Islet of Langerhans (tissue), 1 donor: ENCODE data around the gene SH2D1B.
"Not testable (repeated sequence)": the region's sequence is repeated elsewhere in the genome, so short reads cannot be mapped to it uniquely, and the experiment has no call there.

Source experiments
- FAIRE-seq: peaks from one replicate; lab custom pipeline; 2011; peaks lifted over from hg19 to GRCh38; lab: Jason Lieb, UNC

Gene SH2D1B, protein sequence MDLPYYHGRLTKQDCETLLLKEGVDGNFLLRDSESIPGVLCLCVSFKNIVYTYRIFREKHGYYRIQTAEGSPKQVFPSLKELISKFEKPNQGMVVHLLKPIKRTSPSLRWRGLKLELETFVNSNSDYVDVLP

DNA sequence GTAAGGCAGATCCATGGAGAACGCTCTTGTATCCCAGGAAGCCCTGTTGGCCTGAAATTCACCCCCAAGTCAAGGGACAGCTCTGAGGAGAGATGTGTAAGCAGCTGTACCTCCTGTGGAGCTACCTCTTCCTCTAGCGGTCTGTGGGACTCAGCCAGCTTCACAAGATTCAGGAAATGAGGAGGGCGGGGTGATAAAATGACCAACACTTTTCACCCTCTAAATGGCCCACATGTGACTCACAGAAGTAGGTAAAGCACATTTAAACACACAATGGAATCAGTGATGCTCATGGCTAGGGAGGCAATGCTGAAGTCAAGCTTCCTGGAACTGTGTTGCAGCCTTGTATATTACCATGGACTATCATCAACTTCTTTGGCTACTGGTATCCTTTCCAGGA lies at the start of gene SH2D1B:
Gene SH2D1B (minus strand): TSS at position 135 of the 400 bp plus-strand sequence. CDS start 120 bp downstream, at position 15.
- no peak for FAIRE-seq

DNA sequence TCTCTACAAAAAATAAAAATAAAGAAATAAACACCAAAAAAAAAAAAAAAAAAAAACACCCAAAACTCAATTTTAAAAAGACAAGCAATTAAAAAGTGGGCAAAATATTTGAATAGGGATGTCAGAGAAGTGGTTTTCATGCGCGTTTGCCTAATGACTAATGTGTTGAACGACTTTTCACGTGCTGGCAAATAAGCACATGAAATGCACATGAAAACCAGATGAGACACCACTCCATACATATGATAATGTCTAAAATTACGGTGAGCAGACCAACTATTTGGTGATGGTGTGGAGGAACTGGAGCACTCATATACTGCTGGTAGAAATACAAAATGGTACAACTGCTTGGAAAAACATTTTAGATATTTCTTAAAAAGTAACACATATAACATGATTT lies 46.3 kb upstream of the SH2D1B start:
- no peak for FAIRE-seq

DNA sequence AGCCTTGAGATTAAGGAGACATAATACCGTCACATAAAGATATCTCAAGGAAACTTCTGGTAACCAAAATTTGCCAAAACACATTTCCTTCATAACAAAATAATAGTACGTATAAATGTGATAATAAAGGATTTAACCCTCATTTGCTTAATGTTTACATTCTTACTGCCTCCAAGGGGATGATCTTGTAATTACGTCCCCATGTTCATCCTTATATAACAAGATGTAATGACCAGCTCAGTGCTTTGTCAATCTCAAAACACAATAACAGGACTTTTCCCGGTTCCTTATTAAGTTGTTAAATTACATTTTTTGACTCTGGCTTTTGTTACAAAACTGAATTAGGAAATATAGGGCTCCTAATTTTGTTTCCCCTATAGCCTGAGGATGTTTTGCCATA lies 44.4 kb upstream of the SH2D1B start:
- FAIRE-seq: no peak

DNA sequence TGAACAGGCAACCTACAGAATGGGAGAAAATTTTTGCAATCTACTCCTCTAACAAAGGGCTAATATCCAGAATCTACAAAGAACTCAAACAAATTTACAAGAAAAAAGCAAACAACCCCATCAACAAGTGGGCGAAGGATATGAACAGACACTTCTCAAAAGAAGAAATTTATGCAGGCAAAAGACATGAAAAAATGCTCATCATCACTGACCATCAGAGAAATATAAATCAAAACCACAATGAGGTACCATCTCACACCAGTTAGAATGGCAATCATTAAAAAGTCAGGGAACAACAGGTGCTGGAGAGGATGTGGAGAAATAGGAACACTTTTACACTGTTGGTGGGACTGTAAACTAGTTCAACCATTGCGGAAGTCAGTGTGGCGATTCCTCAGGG lies 42.4 kb upstream of the SH2D1B start:
- not testable (repeated sequence) for FAIRE-seq

DNA sequence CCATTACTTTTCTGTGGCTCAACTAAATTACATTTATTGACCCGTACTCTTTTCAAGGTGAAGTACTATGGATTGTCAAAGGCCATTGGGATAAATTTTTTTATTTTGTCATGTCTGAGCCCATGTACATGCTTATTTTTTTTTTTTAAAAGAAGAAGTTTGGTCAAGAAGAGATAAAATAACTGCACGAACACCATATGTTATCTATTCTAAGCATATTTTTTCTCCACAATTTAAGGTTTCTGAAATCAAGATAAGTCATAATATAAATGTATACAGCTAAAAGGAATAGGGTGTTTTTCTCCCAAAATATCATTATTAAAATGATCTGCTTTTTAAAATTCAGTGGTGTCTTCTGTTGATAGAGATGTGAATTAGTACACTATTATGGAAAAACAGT lies 35.0 kb upstream of the SH2D1B start:
- no peak for FAIRE-seq

DNA sequence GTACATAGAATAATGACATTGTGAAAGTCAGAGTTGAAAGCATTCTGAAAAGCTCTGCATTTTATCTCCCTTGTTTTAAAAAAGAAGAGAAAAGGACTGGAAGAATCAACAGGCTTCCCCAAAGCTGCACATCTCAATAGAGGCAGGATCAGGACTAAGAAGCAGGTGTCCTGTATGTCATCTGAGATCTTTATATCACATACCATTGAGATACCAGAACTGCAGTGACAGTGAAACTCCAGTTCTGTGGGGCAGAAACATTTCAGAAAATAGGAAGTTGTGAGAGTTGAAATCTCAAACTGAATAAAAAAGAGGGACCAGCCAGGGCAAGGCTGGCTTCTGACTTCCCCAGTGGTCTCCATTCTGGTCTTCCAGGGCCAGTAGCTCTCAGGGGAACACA lies 33.0 kb upstream of the SH2D1B start:
- FAIRE-seq: no peak

DNA sequence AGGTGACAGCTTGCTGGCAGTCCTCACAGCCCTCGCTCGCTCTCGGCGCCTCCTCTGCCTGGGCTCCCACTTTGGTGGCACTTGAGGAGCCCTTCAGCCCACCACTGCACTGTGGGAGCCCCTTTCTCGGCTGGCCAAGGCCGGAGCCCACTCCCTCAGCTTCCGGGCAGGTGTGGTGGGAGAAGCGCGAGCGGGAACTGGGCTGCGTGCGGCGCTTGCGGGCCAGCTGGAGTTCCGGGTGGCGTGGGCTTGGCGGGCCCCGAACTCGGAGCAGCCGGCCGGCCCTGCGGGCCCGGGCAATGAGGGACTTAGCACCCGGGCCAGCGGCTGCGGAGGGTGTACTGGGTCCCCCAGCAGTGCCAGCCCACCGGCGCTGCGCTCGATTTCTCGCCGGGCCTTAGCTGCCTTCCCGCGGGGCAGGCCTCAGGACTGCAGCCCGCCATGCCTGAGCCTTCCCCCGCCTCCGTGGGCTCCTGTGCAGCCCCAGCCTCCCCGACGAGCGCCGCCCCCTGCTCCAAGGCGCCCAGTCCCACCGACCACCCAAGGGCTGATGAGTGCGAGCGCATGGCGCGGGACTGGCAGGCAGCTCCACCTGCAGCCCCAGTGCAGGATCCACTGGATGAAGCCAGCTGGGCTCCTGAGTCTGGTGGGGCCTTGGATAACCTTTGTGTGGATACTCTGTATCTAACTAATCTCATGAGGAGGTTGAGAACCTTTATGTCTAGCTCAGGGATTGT lies 21.2 kb upstream of the SH2D1B start:
- FAIRE-seq: not testable (repeated sequence)

DNA sequence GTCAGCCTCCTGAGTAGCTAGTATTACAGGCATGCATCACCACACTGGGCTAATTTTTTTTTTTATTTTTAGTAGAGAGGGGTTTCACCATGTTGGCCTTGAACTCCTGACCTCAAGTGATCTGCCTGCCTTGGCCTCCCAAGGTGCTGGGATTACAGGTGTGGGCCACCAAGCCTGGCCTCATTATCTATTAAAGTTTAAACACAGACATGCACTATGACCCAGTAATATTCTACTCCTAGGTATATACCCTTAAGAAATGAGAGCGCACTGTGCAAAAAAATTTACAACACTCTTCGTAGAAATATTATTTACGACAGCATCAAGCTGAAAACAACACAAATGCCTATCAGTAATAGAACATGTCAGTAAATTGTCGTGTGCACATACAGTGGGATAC lies 18.6 kb upstream of the SH2D1B start:
- no peak for FAIRE-seq

DNA sequence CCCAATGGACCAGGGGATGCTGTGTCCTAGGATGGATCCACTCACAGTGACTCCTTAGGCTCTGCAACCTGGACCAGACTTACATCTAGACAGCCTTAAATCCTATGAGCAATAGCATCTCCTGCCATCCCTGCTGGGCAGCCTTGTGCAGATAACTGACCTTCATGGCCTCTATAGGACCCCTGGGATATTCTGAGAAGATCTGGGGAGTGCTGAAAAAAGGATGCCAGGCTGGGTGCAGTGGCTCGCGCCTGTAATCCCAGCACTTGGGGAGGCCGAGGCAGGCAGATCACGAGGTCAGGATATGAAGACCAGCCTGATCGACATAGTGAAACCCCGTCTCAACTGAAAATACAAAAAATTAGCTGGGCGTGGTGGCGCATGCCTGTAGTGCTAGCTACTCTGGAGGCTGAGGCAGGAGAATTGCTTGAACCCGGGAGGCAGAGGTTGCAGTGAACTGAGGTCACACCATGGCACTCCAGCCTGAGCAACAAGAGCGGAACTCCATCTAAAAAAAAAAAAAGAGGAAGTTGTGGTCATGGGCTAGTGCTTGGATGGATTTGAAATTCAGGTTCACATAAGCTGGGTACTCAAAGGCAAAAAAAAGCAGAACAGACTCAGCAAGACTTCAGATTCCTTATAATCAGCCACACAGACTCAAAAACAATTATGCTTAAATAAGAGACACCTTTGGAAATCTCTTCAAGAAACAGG lies 10.9 kb upstream of the SH2D1B start:
- FAIRE-seq: no peak

DNA sequence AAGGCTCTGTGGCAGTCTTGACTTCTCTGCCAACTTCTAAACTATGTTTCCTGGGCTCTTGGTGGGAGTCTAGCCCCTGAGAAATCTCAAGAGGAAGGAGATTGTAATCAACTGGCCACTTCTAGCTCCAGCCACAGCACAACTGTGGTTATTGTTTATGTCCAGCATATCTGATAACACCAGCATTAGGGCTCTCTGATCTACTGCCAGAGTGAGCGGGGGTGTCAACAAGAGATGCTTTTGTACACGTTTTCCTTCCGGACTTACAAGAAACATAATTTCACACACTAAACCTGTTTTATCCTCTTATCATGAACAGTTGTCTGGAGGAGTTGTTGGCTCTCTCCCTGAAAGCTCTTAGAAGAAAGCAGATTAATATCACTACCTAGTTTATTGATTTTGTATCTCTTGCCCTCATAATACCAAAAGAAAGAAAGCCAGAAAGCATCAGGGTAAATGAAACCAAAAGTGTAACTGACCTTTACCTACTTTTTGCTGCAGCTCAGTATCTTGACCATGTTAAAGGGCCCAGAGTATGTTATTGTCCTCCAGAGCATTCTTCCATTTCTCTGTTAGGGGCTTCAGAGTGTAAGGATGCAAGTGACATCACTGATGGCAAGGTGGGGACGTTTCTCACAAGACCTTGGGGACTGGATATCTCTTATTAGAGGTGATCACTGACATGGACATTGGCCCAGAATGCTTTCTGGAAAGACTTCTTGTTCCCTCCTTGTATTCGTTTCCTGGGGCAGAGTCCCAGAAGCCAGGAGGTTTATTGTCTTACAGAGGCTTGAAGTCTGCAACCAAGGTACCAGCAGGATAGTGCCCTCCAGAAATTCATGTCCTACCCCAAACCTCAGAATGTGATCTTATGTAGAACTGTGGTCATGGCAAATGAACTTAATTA lies 9.6 kb upstream of the SH2D1B start:
- no peak for FAIRE-seq

DNA sequence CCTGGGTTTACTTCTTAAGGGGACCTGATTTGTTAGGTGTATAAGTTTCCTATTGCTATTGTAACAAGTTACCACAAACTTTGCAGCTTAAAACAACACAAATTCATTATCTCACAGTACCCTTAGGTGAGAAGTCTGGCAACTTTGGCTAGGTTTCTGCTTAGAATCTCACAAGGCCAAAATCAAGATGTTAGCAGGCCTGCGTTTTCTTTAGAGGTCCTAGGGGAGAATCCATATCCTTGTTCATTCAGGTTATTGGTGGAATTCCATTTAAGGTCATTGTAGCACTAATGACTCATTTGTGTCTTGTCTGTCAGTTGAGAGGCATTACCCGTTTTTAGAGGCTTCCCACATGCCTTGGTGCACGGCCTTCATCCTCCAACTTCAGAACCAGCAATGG lies 8.2 kb upstream of the SH2D1B start:
- FAIRE-seq: no peak

DNA sequence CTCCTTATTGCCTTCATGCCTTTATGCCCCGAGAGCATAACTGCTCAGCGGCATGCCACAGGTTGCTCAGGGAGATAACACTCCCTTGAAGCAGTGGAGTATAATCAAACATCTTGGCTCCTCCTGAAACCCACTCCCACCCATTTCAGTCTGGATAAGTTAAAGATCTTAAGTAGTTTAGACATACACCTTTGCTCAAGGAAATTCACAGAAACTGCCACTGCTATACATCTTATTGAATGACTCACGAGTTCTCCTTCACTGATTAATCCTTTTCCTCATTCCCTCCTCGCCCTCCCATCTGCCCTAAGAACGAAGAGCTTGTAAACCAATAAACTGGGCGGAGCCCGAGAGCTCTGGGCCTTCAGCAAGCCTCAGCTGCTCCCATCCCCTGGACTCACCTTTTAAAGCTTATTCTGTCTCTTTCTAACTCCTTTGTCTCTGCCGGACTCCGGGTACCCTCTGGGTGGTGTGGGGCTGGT lies 7.6 kb upstream of the SH2D1B start:
- not testable (repeated sequence) for FAIRE-seq

DNA sequence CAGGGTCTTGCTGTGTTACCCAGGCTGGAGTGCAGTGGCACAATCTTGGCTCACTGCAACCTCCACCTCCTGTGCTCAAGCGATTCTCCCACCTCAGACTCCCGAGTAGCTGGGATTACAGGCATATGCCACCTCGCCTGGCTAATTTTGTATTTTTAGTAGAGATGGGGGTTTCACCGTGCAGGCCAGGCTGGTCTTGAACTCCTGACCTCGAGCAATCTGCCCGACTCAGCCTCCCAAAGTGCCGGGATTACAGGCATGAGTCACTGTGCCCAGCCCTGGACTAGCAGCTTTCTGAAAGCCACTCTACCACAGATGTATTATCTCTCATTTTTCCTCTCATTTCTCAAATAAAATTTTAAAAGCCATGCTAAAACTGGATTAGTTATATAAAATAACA lies 6.6 kb upstream of the SH2D1B start:
- not testable (repeated sequence) for FAIRE-seq

DNA sequence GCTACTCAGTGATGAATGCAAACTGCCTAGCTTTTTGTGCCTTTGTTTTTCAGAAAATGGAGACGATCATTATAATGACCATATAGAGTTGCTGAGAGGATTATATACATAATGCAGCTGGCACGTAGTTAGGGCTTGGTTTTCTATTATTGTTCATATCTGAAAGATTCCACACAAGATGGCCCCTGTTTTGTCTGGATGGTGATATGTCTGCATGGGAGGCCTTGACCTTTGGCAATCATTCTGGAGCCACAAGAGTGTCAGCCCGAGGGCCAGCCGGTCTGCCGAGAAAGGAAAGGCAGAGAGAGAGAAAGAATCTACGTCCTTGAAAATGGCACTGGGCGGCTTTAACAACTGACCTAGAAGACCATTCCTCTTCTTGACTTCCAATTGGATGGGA lies 5.7 kb upstream of the SH2D1B start:
- FAIRE-seq: no peak

DNA sequence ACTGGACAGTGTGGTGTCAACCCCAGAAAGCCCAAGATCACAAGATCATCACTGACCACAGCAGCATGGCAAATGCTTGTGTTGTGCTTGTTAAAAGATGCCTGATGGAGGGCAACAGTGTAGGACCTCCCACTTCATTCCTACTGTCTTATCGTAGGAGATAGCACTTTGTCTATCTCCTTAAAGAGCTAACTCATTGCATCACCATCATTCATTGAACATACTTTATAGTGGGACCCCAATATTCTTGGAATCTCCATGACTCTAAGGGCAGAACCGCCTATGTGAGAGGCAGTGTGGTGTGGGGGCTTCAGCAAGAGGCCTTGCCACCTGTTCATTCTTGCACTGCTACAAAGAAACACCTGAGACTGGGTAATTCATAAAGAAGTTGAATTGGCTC lies 5.0 kb upstream of the SH2D1B start:
- FAIRE-seq: no peak

DNA sequence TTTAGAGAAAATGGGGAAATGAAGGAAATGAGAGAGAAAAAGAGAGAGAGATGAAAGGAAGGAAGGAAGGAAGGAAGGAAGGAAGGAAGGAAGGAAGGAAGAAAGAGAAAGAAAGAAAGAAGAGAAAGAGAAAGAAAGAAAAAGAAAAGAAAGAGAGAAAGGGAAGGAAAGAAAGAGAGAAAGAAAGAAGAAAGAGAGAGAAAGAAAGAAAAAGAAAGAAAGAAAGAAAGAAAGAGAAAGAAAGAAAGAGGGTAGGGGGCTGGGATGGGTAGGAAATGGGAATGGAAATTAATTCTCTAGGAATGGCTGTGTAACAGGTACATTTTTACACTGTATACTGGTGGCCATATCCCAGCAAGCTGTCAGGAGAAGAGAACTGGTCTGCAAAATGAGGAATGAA lies 4.3 kb upstream of the SH2D1B start:
- no peak for FAIRE-seq

DNA sequence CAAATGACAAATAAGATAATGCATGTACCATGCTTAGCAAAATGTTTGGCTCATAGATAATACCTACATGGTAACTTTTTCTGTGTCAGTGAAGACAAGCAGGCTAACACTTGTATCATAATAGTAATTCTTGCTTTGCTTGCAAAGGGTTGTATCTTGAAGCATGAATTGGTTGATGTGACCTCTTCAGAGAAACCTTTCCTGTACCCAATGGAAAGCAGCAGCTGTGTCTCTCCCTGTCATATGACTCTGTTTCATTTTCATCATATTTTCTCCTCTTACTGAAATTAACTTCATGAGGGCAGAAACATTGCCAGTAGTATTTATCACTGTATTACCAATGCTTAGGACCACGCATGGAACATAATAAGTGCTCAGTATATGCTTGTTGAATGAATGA lies 4.4 kb downstream of the SH2D1B start:
- FAIRE-seq: no peak

DNA sequence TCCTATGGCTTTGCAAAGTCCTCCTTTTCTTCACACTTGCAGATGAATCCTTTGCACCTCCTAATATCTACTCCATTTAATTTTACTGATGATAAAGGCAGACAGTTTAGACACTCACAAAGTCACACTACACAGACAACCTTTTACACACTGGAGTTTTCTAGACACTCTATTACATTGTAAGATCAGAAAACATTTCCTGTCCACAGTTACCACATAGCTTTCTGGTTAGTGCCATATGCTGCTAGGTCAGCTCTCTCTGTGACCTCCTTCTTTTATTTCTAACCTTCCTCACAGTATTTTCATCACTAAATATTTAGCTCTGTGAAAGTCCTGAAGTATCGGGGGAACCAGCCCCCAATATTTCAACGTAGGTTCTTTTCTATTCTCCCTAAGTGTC lies 5.1 kb downstream of the SH2D1B start:
- FAIRE-seq: no peak

DNA sequence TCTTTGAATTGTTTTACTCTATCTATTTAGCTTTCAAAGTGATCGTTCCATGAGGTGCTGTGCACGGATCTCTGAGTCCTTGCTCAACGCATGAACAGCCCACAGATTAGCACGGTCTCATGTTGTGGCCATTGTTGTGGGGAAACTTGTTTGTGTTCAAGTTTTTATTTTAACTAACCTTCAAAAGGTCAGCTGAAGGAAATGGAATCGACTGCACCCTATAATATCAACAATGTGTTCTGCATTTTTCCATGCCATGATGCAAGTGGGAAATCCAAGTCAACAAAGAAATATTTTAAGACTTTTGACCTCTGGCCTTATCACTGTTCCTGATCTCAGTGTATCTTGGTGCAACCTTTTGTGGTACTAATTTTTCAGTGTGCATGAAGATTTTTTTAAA lies 6.1 kb downstream of the SH2D1B start:
- FAIRE-seq: no peak

DNA sequence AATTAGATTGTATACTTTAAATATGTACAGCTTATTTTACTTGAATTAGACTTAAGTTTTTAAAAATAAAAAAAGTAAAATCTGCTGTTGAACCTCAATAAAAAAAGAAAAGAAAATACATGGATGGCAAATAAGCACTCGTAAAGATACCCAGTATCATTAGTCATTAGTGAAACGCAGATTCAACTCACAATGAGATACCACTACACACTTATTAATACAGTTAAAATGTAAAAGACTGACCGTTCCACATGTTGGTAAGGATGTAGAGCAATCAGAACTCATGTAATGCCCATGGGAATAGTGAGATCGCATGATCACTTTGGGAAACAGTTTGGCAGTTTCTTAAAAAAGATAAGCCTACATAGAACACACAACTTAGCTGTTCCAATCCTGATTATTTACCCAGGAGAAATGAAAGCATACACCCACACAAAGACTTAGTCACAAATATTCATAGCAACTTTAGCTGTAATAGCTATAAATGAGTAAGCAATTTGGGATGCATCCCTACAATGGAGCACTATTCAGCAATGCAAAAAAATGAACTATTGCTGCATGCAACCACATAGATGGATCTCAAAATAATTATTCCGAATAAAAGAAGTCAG lies 7.3 kb downstream of the SH2D1B start:
- no peak for FAIRE-seq

DNA sequence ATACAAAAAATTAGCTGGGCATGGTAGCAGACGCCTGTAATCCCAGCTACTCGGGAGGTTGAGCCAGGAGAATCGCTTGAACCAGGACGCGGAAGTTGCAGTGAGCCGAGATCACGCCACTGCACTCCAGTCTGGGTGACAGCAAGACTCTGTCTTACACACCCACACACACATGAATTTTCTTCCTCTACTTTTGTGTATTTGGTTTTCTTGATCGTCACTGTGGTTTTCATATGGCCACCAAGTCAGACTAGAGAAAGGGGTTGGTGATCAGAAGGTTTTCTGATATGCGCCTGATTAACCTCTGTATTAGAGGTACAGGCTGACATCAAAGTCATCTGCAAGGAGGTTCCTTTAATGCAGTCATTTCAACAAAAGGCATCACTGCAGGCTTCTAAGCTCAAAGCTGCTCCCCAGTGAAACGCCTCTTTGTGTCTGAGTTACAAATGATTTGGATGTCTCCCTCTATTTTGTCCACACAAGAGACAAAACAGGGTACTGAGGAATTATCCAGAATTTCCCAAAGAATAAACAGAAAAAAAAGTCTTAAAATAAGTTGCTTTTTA lies 11.1 kb downstream of the SH2D1B start:
- FAIRE-seq: no peak
